ENCODE data around the gene TNFRSF4. TPM values are rescaled to one million over a fixed set of nuclear protein-coding genes. Genes with fewer than 3 reads are reported as not detected.

Gene TNFRSF4
- total and polyA plus RNA-seq, 10 of the 15 experiments (the other 5 are each of a cell fraction or from before 2014, with no cell fraction given) = 0.05 to 7.3 (median 2.5) TPM; not detected in 1

GRCh38 chr1:1200876-1201810 lies 12.8 kb downstream of the TNFRSF4 start (continued):
- TF ChIP-seq IRF4 (IDR thresholded peaks at IDR 0.05; ENCODE audit: low read depth, low read length) (no peak), ZNF274 (IDR thresholded peaks at IDR 0.05; ENCODE audit: insufficient read depth, insufficient read length) (no peak), TBL1XR1 (IDR thresholded peaks at IDR 0.05; ENCODE audit: low read depth, low read length) (0 out of 2 replicates have a peak, but pooled peaks have one; percentile 23), HDGF (IDR thresholded peaks at IDR 0.05) (no peak), ZBTB33 (IDR thresholded peaks at IDR 0.05) (no peak), SMARCA5 (IDR thresholded peaks at IDR 0.05) (no peak), NKRF (conservative IDR thresholded peaks at IDR 0.05) (peak; percentile 82), FOXK2 (IDR thresholded peaks at IDR 0.05) (no peak), BHLHE40 (IDR thresholded peaks at IDR 0.05; ENCODE audit: borderline replicate concordance in 1 of 2, low read depth in 2 of 2, low read length in 1 of 2) (peak; percentile 47 to 86; a peak in 3 of 4 replicates), RAD21 (IDR thresholded peaks at IDR 0.05; ENCODE audit: insufficient read depth, low read depth, low read length) (no peak), RB1 (IDR thresholded peaks at IDR 0.05; ENCODE audit: borderline replicate concordance) (peak; percentile 86; the same call in 1 of the 2 replicates), NFYB (IDR thresholded peaks at IDR 0.05; ENCODE audit: insufficient read depth, low read depth, low read length) (no peak), ATF3 (IDR thresholded peaks at IDR 0.05; ENCODE audit: borderline replicate concordance, extremely low read depth, low read depth, low read length) (no peak), SKIL (IDR thresholded peaks at IDR 0.05; ENCODE audit: low read depth, poor library complexity, severe bottlenecking) (no peak), SP1 (IDR thresholded peaks at IDR 0.05; ENCODE audit: low read depth, low read length) (peak; percentile 57), HSF1 (IDR thresholded peaks at IDR 0.05; ENCODE audit: low read depth, low read length) (no peak), BRCA1 (IDR thresholded peaks at IDR 0.05; ENCODE audit: low read depth, low read length) (no peak), SUZ12 (IDR thresholded peaks at IDR 0.05; ENCODE audit: unreplicated experiment) (no peak), RFX5 (IDR thresholded peaks at IDR 0.05; ENCODE audit: low read depth, low read length) (no peak), ZNF217 (IDR thresholded peaks at IDR 0.05) (peak; percentile 92)
